C4-2B (cell line): ENCODE results near the gene MED22.

Source experiments
- ZFX ChIP-seq: fragments of 450-650 bp; IDR thresholded peaks from 2 replicates; pipeline ENCODE4 v1.6.1; 2017
- TF ChIP-seq, protein P1 (sequence below): fragments of 450-650 bp; conservative IDR thresholded peaks from 2 replicates; pipeline ENCODE4 v1.5.1; 2017; ENCODE audit warnings: mild to moderate bottlenecking

- TF ChIP-seq, protein P1, sequence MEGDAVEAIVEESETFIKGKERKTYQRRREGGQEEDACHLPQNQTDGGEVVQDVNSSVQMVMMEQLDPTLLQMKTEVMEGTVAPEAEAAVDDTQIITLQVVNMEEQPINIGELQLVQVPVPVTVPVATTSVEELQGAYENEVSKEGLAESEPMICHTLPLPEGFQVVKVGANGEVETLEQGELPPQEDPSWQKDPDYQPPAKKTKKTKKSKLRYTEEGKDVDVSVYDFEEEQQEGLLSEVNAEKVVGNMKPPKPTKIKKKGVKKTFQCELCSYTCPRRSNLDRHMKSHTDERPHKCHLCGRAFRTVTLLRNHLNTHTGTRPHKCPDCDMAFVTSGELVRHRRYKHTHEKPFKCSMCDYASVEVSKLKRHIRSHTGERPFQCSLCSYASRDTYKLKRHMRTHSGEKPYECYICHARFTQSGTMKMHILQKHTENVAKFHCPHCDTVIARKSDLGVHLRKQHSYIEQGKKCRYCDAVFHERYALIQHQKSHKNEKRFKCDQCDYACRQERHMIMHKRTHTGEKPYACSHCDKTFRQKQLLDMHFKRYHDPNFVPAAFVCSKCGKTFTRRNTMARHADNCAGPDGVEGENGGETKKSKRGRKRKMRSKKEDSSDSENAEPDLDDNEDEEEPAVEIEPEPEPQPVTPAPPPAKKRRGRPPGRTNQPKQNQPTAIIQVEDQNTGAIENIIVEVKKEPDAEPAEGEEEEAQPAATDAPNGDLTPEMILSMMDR: no peak
- TF ChIP-seq ZFX: no peak
Observed at GRCh38 chr9:133341369-133342068, 6.4 kb downstream of the MED22 start.
